HL-60 (cell line): ENCODE measurements around the gene RBM38.

Experiments
- POLR2AphosphoS5 ChIP-seq: IDR thresholded peaks from 2 replicates; pipeline ENCODE4 v1.6.1; 2012; ENCODE audit warnings: low read depth
- SPI1 ChIP-seq: IDR thresholded peaks from 2 replicates; pipeline ENCODE4 v1.6.1; 2012; ENCODE audit warnings: low read depth, mild to moderate bottlenecking, borderline replicate concordance
- TF ChIP-seq, protein P1 (sequence below): IDR thresholded peaks from one replicate; pipeline ENCODE4 v1.5.1; 2011; ENCODE audit warnings: low read length, control low read depth, inconsistent platforms; ENCODE audit not compliant: insufficient read depth
- TF ChIP-seq, protein P2 (sequence below): IDR thresholded peaks from 2 replicates; pipeline ENCODE4 v1.6.1; 2012; ENCODE audit warnings: low read depth; ENCODE audit not compliant: insufficient replicate concordance

DNA sequence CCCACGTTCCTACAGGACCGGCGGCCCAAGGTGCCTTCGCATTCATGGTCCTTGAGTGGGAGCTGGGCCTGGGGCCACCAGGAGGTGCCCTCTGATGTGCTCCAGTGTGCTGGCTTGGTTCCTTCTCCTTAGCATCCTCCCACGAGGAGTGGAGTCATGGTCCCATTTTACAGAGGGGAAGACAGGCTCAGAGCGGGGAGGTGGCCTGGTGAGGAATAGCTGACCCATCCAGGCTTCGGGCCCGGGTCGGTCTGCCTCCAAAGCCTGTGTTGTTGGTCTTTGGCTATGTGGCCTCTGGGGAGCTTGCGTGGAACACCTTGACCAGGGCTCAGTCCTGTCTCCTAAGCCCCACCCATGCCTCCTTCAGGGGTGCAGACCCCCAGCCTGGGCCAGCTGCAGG is 22.8 kb downstream of the RBM38 start:
- TF ChIP-seq, protein P1, sequence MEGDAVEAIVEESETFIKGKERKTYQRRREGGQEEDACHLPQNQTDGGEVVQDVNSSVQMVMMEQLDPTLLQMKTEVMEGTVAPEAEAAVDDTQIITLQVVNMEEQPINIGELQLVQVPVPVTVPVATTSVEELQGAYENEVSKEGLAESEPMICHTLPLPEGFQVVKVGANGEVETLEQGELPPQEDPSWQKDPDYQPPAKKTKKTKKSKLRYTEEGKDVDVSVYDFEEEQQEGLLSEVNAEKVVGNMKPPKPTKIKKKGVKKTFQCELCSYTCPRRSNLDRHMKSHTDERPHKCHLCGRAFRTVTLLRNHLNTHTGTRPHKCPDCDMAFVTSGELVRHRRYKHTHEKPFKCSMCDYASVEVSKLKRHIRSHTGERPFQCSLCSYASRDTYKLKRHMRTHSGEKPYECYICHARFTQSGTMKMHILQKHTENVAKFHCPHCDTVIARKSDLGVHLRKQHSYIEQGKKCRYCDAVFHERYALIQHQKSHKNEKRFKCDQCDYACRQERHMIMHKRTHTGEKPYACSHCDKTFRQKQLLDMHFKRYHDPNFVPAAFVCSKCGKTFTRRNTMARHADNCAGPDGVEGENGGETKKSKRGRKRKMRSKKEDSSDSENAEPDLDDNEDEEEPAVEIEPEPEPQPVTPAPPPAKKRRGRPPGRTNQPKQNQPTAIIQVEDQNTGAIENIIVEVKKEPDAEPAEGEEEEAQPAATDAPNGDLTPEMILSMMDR = no peak
- no peak for TF ChIP-seq SPI1
- TF ChIP-seq POLR2AphosphoS5 = no peak
- TF ChIP-seq, protein P2, sequence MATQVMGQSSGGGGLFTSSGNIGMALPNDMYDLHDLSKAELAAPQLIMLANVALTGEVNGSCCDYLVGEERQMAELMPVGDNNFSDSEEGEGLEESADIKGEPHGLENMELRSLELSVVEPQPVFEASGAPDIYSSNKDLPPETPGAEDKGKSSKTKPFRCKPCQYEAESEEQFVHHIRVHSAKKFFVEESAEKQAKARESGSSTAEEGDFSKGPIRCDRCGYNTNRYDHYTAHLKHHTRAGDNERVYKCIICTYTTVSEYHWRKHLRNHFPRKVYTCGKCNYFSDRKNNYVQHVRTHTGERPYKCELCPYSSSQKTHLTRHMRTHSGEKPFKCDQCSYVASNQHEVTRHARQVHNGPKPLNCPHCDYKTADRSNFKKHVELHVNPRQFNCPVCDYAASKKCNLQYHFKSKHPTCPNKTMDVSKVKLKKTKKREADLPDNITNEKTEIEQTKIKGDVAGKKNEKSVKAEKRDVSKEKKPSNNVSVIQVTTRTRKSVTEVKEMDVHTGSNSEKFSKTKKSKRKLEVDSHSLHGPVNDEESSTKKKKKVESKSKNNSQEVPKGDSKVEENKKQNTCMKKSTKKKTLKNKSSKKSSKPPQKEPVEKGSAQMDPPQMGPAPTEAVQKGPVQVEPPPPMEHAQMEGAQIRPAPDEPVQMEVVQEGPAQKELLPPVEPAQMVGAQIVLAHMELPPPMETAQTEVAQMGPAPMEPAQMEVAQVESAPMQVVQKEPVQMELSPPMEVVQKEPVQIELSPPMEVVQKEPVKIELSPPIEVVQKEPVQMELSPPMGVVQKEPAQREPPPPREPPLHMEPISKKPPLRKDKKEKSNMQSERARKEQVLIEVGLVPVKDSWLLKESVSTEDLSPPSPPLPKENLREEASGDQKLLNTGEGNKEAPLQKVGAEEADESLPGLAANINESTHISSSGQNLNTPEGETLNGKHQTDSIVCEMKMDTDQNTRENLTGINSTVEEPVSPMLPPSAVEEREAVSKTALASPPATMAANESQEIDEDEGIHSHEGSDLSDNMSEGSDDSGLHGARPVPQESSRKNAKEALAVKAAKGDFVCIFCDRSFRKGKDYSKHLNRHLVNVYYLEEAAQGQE = no peak
